GM12801 (cell line): ENCODE data around the gene TASL.

Source experiments
- TF ChIP-seq, protein P1 (sequence below): IDR thresholded peaks from one replicate; pipeline ENCODE4 v1.5.1; 2011; ENCODE audit warnings: control low read depth; ENCODE audit not compliant: insufficient read length; ENCODE audit errors: extremely low read depth

TASL gene

DNA sequence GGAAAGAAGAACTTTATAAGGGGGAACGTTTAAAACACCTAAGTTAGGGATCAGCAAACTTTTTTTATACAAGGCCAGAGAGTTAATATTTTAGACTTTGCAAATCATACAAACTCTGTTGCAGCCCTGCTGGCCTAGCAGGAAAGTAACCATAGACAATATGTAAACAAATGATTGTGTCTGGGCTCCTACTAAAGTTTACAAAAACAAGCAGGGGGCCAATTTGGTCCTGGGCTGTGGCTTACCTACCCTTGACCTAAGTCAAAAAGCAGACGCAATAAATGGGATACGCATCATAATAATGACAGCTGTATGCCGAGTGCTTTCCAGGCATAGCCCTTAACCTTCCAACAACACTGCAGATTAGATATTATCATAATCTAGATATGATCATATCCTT is 4.9 kb downstream of the TASL start:
- TF ChIP-seq, protein P1, sequence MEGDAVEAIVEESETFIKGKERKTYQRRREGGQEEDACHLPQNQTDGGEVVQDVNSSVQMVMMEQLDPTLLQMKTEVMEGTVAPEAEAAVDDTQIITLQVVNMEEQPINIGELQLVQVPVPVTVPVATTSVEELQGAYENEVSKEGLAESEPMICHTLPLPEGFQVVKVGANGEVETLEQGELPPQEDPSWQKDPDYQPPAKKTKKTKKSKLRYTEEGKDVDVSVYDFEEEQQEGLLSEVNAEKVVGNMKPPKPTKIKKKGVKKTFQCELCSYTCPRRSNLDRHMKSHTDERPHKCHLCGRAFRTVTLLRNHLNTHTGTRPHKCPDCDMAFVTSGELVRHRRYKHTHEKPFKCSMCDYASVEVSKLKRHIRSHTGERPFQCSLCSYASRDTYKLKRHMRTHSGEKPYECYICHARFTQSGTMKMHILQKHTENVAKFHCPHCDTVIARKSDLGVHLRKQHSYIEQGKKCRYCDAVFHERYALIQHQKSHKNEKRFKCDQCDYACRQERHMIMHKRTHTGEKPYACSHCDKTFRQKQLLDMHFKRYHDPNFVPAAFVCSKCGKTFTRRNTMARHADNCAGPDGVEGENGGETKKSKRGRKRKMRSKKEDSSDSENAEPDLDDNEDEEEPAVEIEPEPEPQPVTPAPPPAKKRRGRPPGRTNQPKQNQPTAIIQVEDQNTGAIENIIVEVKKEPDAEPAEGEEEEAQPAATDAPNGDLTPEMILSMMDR = no peak

DNA sequence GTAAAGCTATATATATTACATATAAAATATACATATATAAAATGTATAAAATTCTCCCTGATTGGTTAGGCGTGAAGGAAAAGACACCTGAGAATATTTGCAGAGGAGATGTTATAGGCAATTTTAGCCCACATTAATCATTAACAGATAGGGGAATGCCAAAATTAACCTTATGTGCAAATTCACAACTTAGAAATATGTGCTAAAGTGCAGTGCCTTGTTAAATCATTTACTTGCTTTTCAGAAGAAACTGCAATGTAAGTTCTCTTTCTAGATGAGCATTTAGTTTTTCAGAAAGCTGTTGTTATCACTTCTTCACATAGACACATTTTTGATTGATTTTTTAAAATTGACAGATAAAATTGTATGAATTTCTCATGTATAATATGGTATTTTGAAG is 5.6 kb downstream of the TASL start:
- TF ChIP-seq, protein P1 = no peak

DNA sequence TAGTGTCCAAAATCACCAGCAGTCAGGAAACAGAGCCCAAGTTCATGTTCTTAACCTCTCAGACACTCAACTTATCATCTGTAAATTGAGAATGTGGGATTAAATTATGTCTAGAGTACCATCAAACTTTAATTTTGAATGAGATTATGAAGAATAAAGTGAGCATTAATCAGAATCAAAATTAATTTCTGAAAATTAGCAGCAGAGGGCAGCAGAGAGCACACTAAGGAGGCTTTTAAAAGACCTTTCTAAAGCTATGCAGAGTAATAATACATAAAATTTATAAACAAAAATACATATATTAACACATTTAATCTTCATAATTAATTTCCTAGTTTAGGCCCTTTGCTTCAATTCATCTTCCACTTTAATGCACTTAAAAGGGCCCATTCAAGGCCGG is 7.1 kb downstream of the TASL start:
- TF ChIP-seq, protein P1 = no peak

DNA sequence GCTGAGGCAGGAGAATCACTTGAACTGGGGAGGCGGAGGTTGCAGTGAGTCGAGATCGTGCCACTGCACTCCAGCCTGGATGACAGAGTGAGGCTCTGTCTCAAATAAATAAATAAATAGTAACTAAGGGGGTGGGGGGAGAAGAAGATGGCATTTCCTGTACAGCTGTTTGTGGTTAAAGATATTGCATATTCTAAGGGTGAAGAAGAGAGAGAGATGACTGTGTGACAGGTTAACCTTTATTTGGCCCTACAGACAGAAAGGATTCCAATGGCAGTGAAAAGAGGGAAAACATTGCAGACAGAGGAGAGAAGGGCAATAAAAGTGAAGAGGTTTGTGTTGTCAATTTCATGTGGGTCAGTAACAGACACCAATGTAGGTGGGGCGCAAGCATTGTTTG is 9.4 kb downstream of the TASL start:
- TF ChIP-seq, protein P1 = no peak

DNA sequence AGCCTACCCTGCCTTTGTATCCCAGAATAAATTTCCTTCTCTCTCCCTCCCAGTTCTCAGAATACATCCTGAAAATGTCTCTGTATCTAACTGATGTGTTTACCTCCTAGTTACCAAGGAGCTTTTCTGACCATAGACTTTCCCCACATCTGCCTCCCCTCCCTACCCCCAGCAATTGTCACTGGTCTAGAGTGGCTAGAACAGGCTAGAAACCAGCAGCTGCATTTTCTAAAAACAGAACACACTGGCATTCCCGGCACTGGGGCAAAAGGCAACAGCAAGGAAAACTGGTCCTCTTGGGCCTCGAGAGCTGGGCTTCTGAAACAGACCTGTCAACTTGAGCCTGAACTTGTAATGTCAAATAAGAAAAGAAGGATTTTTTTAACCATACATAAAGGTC is 16.4 kb downstream of the TASL start:
- TF ChIP-seq, protein P1 = no peak

DNA sequence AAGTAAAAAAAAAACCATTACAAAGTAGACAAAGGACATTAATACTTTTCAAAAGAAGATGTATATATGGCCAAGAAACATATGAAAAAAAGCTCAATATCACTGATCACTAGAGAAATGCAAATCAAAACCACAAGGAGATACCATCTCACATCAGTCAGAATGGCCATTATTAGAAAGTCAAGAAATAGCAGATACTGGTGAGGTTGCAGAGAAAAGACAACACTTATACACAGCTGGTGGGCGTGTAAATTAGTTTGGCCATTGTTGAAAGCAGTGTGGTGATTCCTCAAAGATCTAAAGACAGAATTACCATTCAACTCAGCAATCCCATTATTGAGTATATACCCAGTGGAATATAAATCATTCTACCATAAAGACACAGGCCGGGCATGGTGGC is 39.3 kb downstream of the TASL start:
- TF ChIP-seq, protein P1 = no peak

DNA sequence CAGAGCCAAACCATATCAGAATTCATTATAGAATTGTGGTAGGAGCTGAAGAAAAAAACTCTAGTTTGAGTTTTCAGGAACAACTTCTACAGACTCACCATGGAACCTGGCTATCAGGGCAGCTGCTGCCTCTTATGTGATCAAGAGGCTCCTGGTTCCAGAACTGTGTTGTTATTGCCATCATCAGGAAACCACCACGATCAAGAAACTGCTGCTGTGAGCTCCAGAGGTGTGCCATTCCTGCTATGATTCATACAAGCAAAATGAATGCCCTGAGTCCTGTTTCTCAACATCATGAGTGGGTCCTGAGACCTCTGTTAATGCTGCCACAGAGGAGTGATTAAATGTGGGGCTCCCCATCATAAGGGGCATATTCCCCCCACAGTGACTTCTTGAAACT is 43.7 kb downstream of the TASL start:
- TF ChIP-seq, protein P1 = no peak

DNA sequence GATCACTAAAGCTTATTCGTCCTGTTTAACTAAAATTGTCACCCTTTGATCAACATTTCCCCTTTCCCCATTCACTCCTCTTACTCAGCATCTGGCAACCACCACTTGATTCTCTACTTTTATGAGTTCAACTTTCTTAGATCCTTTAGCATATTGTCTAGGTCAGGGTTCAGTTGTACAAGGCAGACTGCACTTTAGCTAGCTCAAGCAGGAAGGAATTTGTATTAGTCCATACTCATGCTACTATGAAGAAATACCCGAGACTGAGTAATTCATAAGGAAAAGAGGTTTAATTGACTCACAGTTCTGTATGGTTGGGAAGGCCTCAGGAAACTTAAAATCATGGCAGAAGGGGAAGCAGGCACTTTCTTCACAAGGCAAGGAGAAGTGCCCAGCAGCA is 44.3 kb downstream of the TASL start:
- TF ChIP-seq, protein P1 = no peak
